Right hindlimb (tissue), 1 donor: ENCODE results near the gene SLC46A1.

Experiments used
- DNase-seq: peaks from one replicate; pipeline ENCODE4 v3.0.0-alpha.2; 2018

The SLC46A1 gene

GRCh38 chr17:28402844-28403243 lies 3.2 kb downstream of the SLC46A1 start:
- no peak for DNase-seq

- DNase-seq, result no peak
Measured at GRCh38 chr17:28402224-28402630, 3.8 kb downstream of the SLC46A1 start.

GRCh38 chr17:28399808-28400207 lies 6.2 kb downstream of the SLC46A1 start:
- no peak for DNase-seq

- no peak for DNase-seq
Measured at GRCh38 chr17:28398280-28398981, 7.6 kb downstream of the SLC46A1 start.

GRCh38 chr17:28397687-28398279 lies 8.2 kb downstream of the SLC46A1 start:
- DNase-seq, result no peak

- DNase-seq, result no peak
Measured at GRCh38 chr17:28397275-28397674, 8.7 kb downstream of the SLC46A1 start.

- DNase-seq, result no peak
Measured at GRCh38 chr17:28396635-28397239, 9.3 kb downstream of the SLC46A1 start.

- DNase-seq, result no peak
Measured at GRCh38 chr17:28395968-28396367, 10.0 kb downstream of the SLC46A1 start.

GRCh38 chr17:28395426-28395825 lies 10.6 kb downstream of the SLC46A1 start:
- DNase-seq, result no peak

- no peak for DNase-seq
Measured at GRCh38 chr17:28394337-28395116, 11.5 kb downstream of the SLC46A1 start.

GRCh38 chr17:28392491-28392890 lies 13.5 kb downstream of the SLC46A1 start:
- no peak for DNase-seq

GRCh38 chr17:28391401-28391800 lies 14.6 kb downstream of the SLC46A1 start:
- no peak for DNase-seq

GRCh38 chr17:28390984-28391383 lies 15.0 kb downstream of the SLC46A1 start:
- DNase-seq, result no peak

GRCh38 chr17:28390563-28390962 lies 15.4 kb downstream of the SLC46A1 start:
- DNase-seq, result no peak

GRCh38 chr17:28390141-28390540 lies 15.9 kb downstream of the SLC46A1 start:
- no peak for DNase-seq

GRCh38 chr17:28388106-28388505 lies 17.9 kb downstream of the SLC46A1 start:
- DNase-seq, result no peak

- DNase-seq, result no peak
Measured at GRCh38 chr17:28386391-28386790, 19.6 kb downstream of the SLC46A1 start.

GRCh38 chr17:28385406-28385805 lies 20.6 kb downstream of the SLC46A1 start:
- DNase-seq, result no peak

GRCh38 chr17:28385037-28385400 lies 21.0 kb downstream of the SLC46A1 start:
- DNase-seq, result no peak

GRCh38 chr17:28384281-28385036 lies 21.6 kb downstream of the SLC46A1 start:
- peak; percentile 47 for DNase-seq

- DNase-seq, result no peak
Measured at GRCh38 chr17:28381141-28381825, 24.7 kb downstream of the SLC46A1 start.
